Measurements from ENCODE around the gene AIG1. TPM values are rescaled to one million over a fixed set of nuclear protein-coding genes. Genes with fewer than 3 reads are reported as not detected.

AIG1 gene
- polyA plus RNA-seq, 1 experiment = 43.2 TPM

GRCh38 chr6:143155681-143156080 lies 95.0 kb downstream of the AIG1 start:
- CTCF ChIA-PET = no interaction called here

GRCh38 chr6:143157131-143157530 lies 96.4 kb downstream of the AIG1 start:
- no peaks in the 10 kb centered on the region for H3K27me3 ChIP-seq (ENCODE audit: control insufficient read depth, insufficient read depth, low read length)
- CTCF ChIA-PET = no interaction called here
- POLR2A ChIA-PET = no interaction called here
- H3K4me3 ChIP-seq (ENCODE audit: low read depth, low read length) = no peak overlapping the region
- H3K36me3 ChIP-seq (ENCODE audit: control insufficient read depth, insufficient read depth, low read length) = no peaks in the 10 kb centered on the region; the same call in 1 of the 2 replicates
- no peak for DNase-seq (ENCODE audit: low read depth)
- no peak for TF ChIP-seq CTCF (IDR thresholded peaks at IDR 0.05; ENCODE audit: insufficient read depth, low read depth, low read length)

More at GRCh38 chr6:143155681-143156080, 95.0 kb downstream of the AIG1 start:
- H3K36me3 ChIP-seq (ENCODE audit: control insufficient read depth, insufficient read depth, low read length) = no peaks in the 10 kb centered on the region; the same call in 1 of the 2 replicates
- DNase-seq (ENCODE audit: low read depth) = no peak
- POLR2A ChIA-PET = no interaction called here
- no peak for TF ChIP-seq CTCF (IDR thresholded peaks at IDR 0.05; ENCODE audit: insufficient read depth, low read depth, low read length)
- H3K27me3 ChIP-seq (ENCODE audit: control insufficient read depth, insufficient read depth, low read length) = no peaks in the 10 kb centered on the region
- no peak overlapping the region for H3K4me3 ChIP-seq (ENCODE audit: low read depth, low read length)

- ChIA-PET CTCF (interaction anchor here (1.1 to 1.4 kb wide), 2 partner anchors 10 kb away, joined by 3 read pairs; no protein-coding TSS in a partner anchor), POLR2A (interaction anchor here (0.6 kb wide), 1 partner anchor 94 kb away, joined by 4 read pairs; no protein-coding TSS in a partner anchor)
- H3K36me3 ChIP-seq (ENCODE audit: control insufficient read depth, insufficient read depth, low read length) = no peaks in the 10 kb centered on the region; the same call in 1 of the 2 replicates
- H3K4me3 ChIP-seq (ENCODE audit: low read depth, low read length) = no peak overlapping the region
- no peak for DNase-seq (ENCODE audit: low read depth)
- TF ChIP-seq CTCF (IDR thresholded peaks at IDR 0.05; ENCODE audit: insufficient read depth, low read depth, low read length) = no peak
- H3K27me3 ChIP-seq (ENCODE audit: control insufficient read depth, insufficient read depth, low read length) = no peaks in the 10 kb centered on the region
Measured at GRCh38 chr6:143158113-143158581, 97.5 kb downstream of the AIG1 start.

GRCh38 chr6:143159001-143159400 lies 98.3 kb downstream of the AIG1 start:
- no peak for DNase-seq (ENCODE audit: low read depth)
- H3K27me3 ChIP-seq (ENCODE audit: control insufficient read depth, insufficient read depth, low read length) = no peaks in the 10 kb centered on the region
- ChIA-PET POLR2A (no interaction called here), CTCF (interaction anchor here (1.4 kb wide), 1 partner anchor 11 kb away, joined by 3 read pairs; no protein-coding TSS in a partner anchor)
- no peak overlapping the region for H3K4me3 ChIP-seq (ENCODE audit: low read depth, low read length)
- TF ChIP-seq CTCF (IDR thresholded peaks at IDR 0.05; ENCODE audit: insufficient read depth, low read depth, low read length) = no peak
- H3K36me3 ChIP-seq (ENCODE audit: control insufficient read depth, insufficient read depth, low read length) = no peaks in the 10 kb centered on the region; the same call in 1 of the 2 replicates

GRCh38 chr6:143160015-143160414 lies 99.3 kb downstream of the AIG1 start:
- Histone ChIP-seq H3K4me3 (ENCODE audit: low read depth, low read length) (no peak overlapping the region), H3K27me3 (ENCODE audit: control insufficient read depth, insufficient read depth, low read length) (no peaks in the 10 kb centered on the region), H3K36me3 (ENCODE audit: control insufficient read depth, insufficient read depth, low read length) (no peaks in the 10 kb centered on the region; the same call in 1 of the 2 replicates)
- ChIA-PET POLR2A (no interaction called here), CTCF (no interaction called here)
- DNase-seq (ENCODE audit: low read depth) = no peak
- no peak for TF ChIP-seq CTCF (IDR thresholded peaks at IDR 0.05; ENCODE audit: insufficient read depth, low read depth, low read length)
